Activated CD8-positive, alpha-beta memory T cell treated with anti-CD3 and anti-CD28 coated beads for 36 hours (primary cell): ENCODE data around the gene MAGI1. TPM values are rescaled to one million over a fixed set of nuclear protein-coding genes. Genes with fewer than 3 reads are reported as not detected.

Source experiments
- CTCF ChIA-PET: fragments of 350-600 bp; sonication (Branson Sonifier 250); formaldehyde crosslinking; loops from one replicate; lab custom pipeline; 2021; ENCODE audit warnings: antibody characterized with exemption; lab: Charles Lee
- POLR2A ChIA-PET: fragments of 350-600 bp; sonication (Branson Sonifier 250); formaldehyde crosslinking; loops from one replicate; lab custom pipeline; 2021; ENCODE audit warnings: antibody characterized with exemption; lab: Charles Lee
- total RNA-seq, 2 experiments: library from RNA; stranded (reverse); gene quantifications; one replicate each; pipeline ENCODE4 v1.2.3, GENCODE V29; 2021

MAGI1 gene
- total RNA-seq, 2 experiments from 2014 or later: 0.38 to 0.53 TPM

- ChIA-PET CTCF (no interaction called here), POLR2A (no interaction called here)
Observed at GRCh38 chr3:65890328-65890727, 148.4 kb downstream of the MAGI1 start.

- CTCF ChIA-PET: no interaction called here
- POLR2A ChIA-PET: no interaction called here
Observed at GRCh38 chr3:65889707-65890099, 149.0 kb downstream of the MAGI1 start.

DNA sequence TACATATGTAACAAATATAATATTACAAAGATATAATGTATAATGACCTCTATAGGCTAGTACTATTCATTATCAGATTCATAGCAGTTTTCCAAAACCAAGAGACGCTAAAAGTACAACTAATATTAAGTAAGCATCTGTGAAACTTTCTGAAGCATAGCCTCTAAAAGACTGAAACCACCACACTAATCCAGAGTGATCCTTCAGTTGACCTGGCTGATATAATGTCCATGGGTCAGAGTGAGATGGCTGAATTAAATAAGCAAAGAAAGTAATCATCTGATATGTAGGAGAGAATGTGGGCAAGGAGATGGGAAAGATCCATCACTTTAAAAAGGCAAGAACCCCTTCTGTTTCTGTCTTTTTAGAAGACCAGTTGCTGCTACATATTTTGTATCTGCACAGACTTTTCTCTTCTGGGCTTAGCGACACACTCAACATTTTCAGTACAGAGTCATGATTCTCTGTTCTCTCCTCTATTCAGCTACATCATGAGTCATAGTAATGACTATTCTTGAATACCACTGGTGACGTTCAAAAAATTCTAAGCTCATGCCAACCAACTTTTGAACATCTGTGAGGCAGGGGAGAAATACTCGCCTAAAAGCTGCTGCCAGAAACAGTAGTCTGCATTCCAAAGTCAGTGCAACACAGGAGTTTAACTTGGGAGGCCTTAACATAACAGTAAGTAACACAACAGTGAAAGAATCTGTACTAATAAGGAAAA, 149.6 kb downstream of the MAGI1 start:
- POLR2A ChIA-PET: no interaction called here
- CTCF ChIA-PET: no interaction called here

DNA sequence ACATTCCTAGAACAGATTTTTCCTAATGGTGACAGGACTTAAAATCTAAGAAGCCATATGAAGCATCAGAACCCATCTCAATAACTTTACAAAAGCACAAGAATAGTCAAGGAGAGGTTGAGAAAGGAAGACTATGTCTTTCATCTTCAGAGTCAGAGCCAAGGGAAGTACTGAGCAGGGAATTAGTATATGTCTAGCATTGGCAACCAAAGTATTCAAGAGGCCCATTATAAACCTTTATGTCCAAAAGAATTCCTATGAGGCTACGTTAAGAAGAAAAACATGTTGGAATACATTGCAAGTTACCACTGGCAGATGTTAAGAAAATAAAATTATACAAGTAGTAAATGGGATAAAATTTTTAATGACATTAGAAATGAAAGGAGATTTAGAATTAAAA, 150.5 kb downstream of the MAGI1 start:
- CTCF ChIA-PET: no interaction called here
- POLR2A ChIA-PET: no interaction called here

- ChIA-PET POLR2A (no interaction called here), CTCF (no interaction called here)
Observed at GRCh38 chr3:65886391-65886790, 152.3 kb downstream of the MAGI1 start.

GRCh38 chr3:65884071-65884470, 154.6 kb downstream of the MAGI1 start:
- POLR2A ChIA-PET: no interaction called here
- CTCF ChIA-PET: no interaction called here

DNA sequence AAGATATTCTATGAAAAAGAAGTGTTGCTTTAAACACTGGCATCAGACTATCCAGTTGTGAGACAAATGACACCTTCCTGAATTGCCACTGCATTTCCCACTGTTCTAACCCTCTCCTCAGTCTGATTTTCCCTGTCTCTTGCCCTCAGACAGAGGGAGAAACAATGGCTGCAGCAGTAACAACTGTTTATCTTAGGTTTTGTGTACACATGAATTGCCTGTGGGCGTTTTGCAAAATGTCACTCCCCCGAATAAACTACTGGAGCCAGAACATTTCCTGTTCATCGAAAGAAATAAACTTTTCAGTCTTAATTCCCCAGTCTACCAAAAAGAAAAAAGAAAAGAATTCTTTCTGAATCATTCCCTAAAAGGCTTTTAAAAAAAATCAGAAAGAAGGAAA, 155.1 kb downstream of the MAGI1 start:
- ChIA-PET POLR2A (no interaction called here), CTCF (no interaction called here)

DNA sequence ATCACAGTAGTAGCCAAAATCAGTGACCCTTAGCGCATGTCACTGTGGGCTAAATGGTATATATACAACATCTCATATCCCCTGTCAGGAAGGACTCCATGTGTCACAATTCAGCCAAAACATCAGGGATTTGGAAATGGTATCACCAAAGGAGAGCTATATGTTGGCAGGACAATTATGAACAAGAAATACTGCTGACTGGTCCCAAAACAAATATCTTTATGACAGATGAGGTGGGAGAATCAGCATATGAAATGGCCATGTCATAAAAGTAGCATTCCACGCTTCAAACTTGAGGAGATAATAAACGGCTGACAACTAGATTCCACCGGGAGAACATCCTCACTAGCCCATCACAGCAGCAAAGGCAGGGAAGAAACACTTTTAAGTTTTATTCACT, 158.4 kb downstream of the MAGI1 start:
- POLR2A ChIA-PET: no interaction called here
- CTCF ChIA-PET: no interaction called here

GRCh38 chr3:65879372-65879771, 159.3 kb downstream of the MAGI1 start:
- CTCF ChIA-PET: no interaction called here

DNA sequence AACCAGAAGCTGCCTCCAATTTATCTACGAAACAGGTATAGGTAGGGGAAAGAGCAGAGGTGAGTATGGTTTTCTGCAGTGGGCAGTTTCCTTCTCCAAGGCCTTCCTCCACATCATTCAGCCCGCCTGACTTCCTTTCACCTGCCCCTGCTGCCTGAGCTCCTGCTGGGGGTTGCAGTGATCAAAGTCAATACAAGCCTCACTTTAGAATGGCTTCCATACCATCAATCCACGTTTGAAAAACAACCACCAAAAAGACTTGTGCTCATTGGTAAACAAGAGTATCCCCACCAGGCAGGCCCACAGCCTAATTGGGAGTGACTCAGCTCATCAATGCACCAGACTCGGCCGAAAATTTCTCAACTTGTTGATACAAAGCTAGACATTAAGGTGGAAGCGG, 159.9 kb downstream of the MAGI1 start:
- CTCF ChIA-PET: no interaction called here
- POLR2A ChIA-PET: no interaction called here

More at GRCh38 chr3:65879372-65879771, 159.3 kb downstream of the MAGI1 start:
- POLR2A ChIA-PET: no interaction called here

- POLR2A ChIA-PET: no interaction called here
- CTCF ChIA-PET: interaction anchor here (0.7 kb wide), 1 partner anchor 93 kb away, joined by 4 read pairs; no protein-coding TSS in a partner anchor
Observed at GRCh38 chr3:65877160-65877559, 161.6 kb downstream of the MAGI1 start.

GRCh38 chr3:65876028-65876420, 162.7 kb downstream of the MAGI1 start:
- CTCF ChIA-PET: no interaction called here
- POLR2A ChIA-PET: no interaction called here

- ChIA-PET CTCF (no interaction called here), POLR2A (no interaction called here)
Observed at GRCh38 chr3:65875393-65876027, 163.2 kb downstream of the MAGI1 start.

GRCh38 chr3:65873869-65874268, 164.8 kb downstream of the MAGI1 start:
- ChIA-PET CTCF (no interaction called here), POLR2A (no interaction called here)

DNA sequence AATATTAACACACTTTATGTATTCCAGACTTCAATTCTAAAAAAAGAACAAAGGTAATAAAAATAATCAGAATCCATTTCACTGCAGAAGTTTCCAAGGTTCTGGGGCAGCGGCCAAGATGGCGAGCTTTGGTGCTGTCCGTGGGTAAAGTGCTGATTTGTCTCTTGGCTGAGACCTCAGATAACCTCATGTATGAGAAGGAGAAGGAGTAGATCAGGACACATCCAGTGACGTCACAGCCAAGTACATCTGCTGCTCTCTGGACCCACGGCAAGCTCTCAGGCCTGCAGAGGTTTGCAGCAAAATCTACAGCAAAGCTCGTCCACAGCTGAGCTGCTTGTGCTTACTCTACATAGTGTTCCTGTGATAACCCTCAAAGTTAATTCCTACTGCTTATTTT, 165.7 kb downstream of the MAGI1 start:
- CTCF ChIA-PET: no interaction called here
- POLR2A ChIA-PET: no interaction called here

- ChIA-PET POLR2A (no interaction called here), CTCF (no interaction called here)
Observed at GRCh38 chr3:65871305-65872141, 167.2 kb downstream of the MAGI1 start.

- CTCF ChIA-PET: no interaction called here
- POLR2A ChIA-PET: no interaction called here
Observed at GRCh38 chr3:65869798-65870197, 168.9 kb downstream of the MAGI1 start.

GRCh38 chr3:65867463-65868210, 171.1 kb downstream of the MAGI1 start:
- CTCF ChIA-PET: no interaction called here
- POLR2A ChIA-PET: no interaction called here

GRCh38 chr3:65864357-65864904, 174.3 kb downstream of the MAGI1 start:
- ChIA-PET POLR2A (no interaction called here), CTCF (no interaction called here)

- ChIA-PET POLR2A (no interaction called here), CTCF (no interaction called here)
Observed at GRCh38 chr3:65861718-65862117, 177.0 kb downstream of the MAGI1 start.
